GM12878 (cell line): ENCODE results near the gene HEATR3. TPM values are rescaled to one million over a fixed set of nuclear protein-coding genes. Genes with fewer than 3 reads are reported as not detected.

Experiments
- ATAC-seq: fragments of 200-7000 bp; cut with Tn5 transposase; 3 replicates; pipeline ENCODE4 v1.9.1; 2020; ENCODE audit warnings: mild to moderate bottlenecking, moderate library complexity
- BruUV-seq: library from RNA; stranded (reverse); fragments of 400-500 nt; replicated peaks from 2 replicates; lab custom pipeline; 2021; lab: Mats Ljungman, UMichigan
- CTCF ChIA-PET: fragments of 300-600 bp; sonication (Branson Sonifier 250); formaldehyde crosslinking; extraction: SDS; loops from one replicate; lab custom pipeline; 2021; ENCODE audit warnings: inconsistent platforms; lab: Yijun Ruan, JAX
- POLR2A ChIA-PET: fragments of 350-600 bp; formaldehyde crosslinking; extraction: SDS; loops from one replicate; lab custom pipeline; 2021; ENCODE audit warnings: inconsistent platforms; lab: Charles Lee
- RAD21 ChIA-PET: fragments of 300-600 bp; sonication (Branson Sonifier 250); formaldehyde crosslinking; loops from one replicate; lab custom pipeline; 2023; ENCODE audit warnings: antibody characterized with exemption; ENCODE audit not compliant: unreplicated experiment; lab: Charles Lee
- SMC1A ChIA-PET: fragments of 300-600 bp; sonication (Branson Sonifier 250); formaldehyde crosslinking; loops from one replicate; lab custom pipeline; 2023; ENCODE audit not compliant: unreplicated experiment, uncharacterized antibody; lab: Charles Lee
- DNase-seq: peaks from one replicate; pipeline ENCODE4 v3.0.0-alpha.2; 2011; ENCODE audit warnings: low read depth, low spot score
- FAIRE-seq: peaks from 3 replicates; lab custom pipeline; 2011; peaks lifted over from hg19 to GRCh38; lab: Jason Lieb, UNC
- H2AFZ ChIP-seq: 2 replicates; pipeline ENCODE4 v1.6.0; 2011; ENCODE audit warnings: low read depth, low read length, control low read depth; ENCODE audit not compliant: control insufficient read depth
- H3K27ac ChIP-seq: 2 replicates; pipeline ENCODE4 v1.5.1; 2011; ENCODE audit warnings: control low read depth; ENCODE audit not compliant: control insufficient read depth, insufficient read depth
- H3K27me3 ChIP-seq, 2 experiments: replicated peaks in 1 of 2; 2 replicates each; pipeline versions ENCODE4 v1.6.0 to v1.6.1; 2011; ENCODE audit warnings: low read length in 1 of 2; ENCODE audit not compliant: control insufficient read depth in 2 of 2, insufficient read depth in 2 of 2
- H3K36me3 ChIP-seq, 2 experiments: 2 replicates each; pipeline ENCODE4 v1.5.1; 2011; ENCODE audit warnings: low read length in 1 of 2; ENCODE audit not compliant: control insufficient read depth in 2 of 2, insufficient read depth in 2 of 2
- H3K4me1 ChIP-seq: 2 replicates; pipeline ENCODE4 v1.6.1; 2011; ENCODE audit warnings: mild to moderate bottlenecking, low read length, moderate library complexity, mixed read lengths; ENCODE audit not compliant: control insufficient read depth, insufficient read depth
- H3K4me2 ChIP-seq: 2 replicates; pipeline ENCODE4 v1.6.0; 2011; ENCODE audit warnings: control low read depth; ENCODE audit not compliant: control insufficient read depth, insufficient read depth
- H3K4me3 ChIP-seq: fragments of 200-600 bp; sonication (generic); 2 replicates; pipeline ENCODE4 v1.5.1; 2016
- H3K79me2 ChIP-seq: 2 replicates; pipeline ENCODE4 v1.6.0; 2011; ENCODE audit warnings: low read length; ENCODE audit not compliant: control insufficient read depth, insufficient read depth
- H3K9ac ChIP-seq: 2 replicates; pipeline ENCODE4 v1.8.0; 2011; ENCODE audit warnings: low read length, control low read depth, mixed read lengths; ENCODE audit not compliant: control insufficient read depth, insufficient read depth
- H3K9me3 ChIP-seq: replicated peaks from 3 replicates; pipeline ENCODE4 v1.5.1; 2011; ENCODE audit warnings: mild to moderate bottlenecking, low read length; ENCODE audit not compliant: control insufficient read depth, insufficient read depth
- H4K20me1 ChIP-seq: 2 replicates; pipeline ENCODE4 v1.6.0; 2011; ENCODE audit not compliant: control insufficient read depth, insufficient read depth
- EP300 ChIP-seq, 2 experiments: fragments of 150-350 bp in 1 of 2; IDR thresholded peaks; 2 replicates each; pipeline ENCODE4 v1.6.1; 2011 to 2012; ENCODE audit warnings: low read depth in 2 of 2, low read length in 2 of 2, borderline replicate concordance in 1 of 2, improper control_type of control experiment in 1 of 2, inconsistent platforms in 1 of 2; ENCODE audit not compliant: control insufficient read depth in 1 of 2
- ESRRA ChIP-seq: IDR thresholded peaks from 2 replicates; pipeline ENCODE4 v1.6.1; 2012; ENCODE audit warnings: mild to moderate bottlenecking, low read length, improper control_type of control experiment
- MTA2 ChIP-seq: fragments of 450-650 bp; IDR thresholded peaks from 2 replicates; pipeline ENCODE4 v1.6.1; 2016; ENCODE audit warnings: low read depth, mild to moderate bottlenecking, moderate library complexity
- RAD21 ChIP-seq: IDR thresholded peaks from 2 replicates; pipeline ENCODE4 v1.6.1; 2011; ENCODE audit warnings: mild to moderate bottlenecking, low read depth, low read length, moderate library complexity; ENCODE audit not compliant: insufficient read depth
- SP1 ChIP-seq: IDR thresholded peaks from one replicate; pipeline ENCODE4 v1.6.1; 2011; ENCODE audit warnings: low read depth, low read length
- ZNF24 ChIP-seq: fragments of 450-650 bp; IDR thresholded peaks from 2 replicates; pipeline ENCODE4 v1.6.1; 2017; ENCODE audit warnings: antibody characterized with exemption, mild to moderate bottlenecking
- ZNF384 ChIP-seq: IDR thresholded peaks from 2 replicates; pipeline ENCODE4 v1.6.1; 2012; ENCODE audit warnings: low read depth, mild to moderate bottlenecking, low read length, improper control_type of control experiment, borderline replicate concordance
- WGBS: methylation state at CpG from one replicate; pipeline ENCODE4 v1.1.6; 2016; ENCODE audit warnings: low lambda C conversion rate; ENCODE audit not compliant: insufficient replicate concordance, insufficient coverage; ENCODE audit errors: missing lambda C conversion rate; 5-methylcytosine and 5-hydroxymethylcytosine counted together
- in situ Hi-C: fragments of 300-500 bp; cut with MboI; formaldehyde crosslinking; loops from 9 replicates; pipeline ENCODE4 v1.14.3; 2018; ENCODE audit warnings: mixed read lengths
- intact Hi-C: fragments of 100-400 bp; cut with micrococcal nuclease; formaldehyde crosslinking; loops from one replicate; pipeline ENCODE4 v1.14.2; 2022; ENCODE audit not compliant: unreplicated experiment
- polyA plus RNA-seq, 11 experiments: library from polyadenylated mRNA; depleted of rRNA in 4 of 11; unstranded in 6 of 11; stranded (reverse) in 5 of 11; fragments of >200 nt; fragmentation: Nextera tagmentation in 4 of 11; fragmentation: Illumina TruSeq in 1 of 11; extraction: Ambion mirVana in 4 of 11; extraction: Trizol in 1 of 11; gene quantifications; 1 replicate in 1 of 11; 2 replicates in 10 of 11; pipeline versions ENCODE4 v1.2.1 to v1.2.3, GENCODE V29; 2011 to 2016; ENCODE audit warnings: inconsistent platforms in 2 of 11, missing spikeins in 2 of 11, low read depth in 1 of 11
- total RNA-seq, 4 experiments: library from RNA; depleted of rRNA in 3 of 4; stranded (reverse); fragments of >200 nt in 3 of 4; fragmentation: Illumina TruSeq in 1 of 4; extraction: Trizol in 1 of 4; gene quantifications; 2 replicates each; pipeline versions ENCODE4 v1.2.1 to v1.2.3, GENCODE V29; 2013 to 2021
- TF ChIP-seq, protein P1 (sequence below): IDR thresholded peaks from 2 replicates; pipeline ENCODE4 v1.6.1; 2011; ENCODE audit warnings: borderline replicate concordance, low read depth, mild to moderate bottlenecking, moderate library complexity, mixed read lengths, low read length; ENCODE audit not compliant: insufficient read depth; ENCODE audit errors: extremely low read length
- TF ChIP-seq, protein P2 (sequence below): fragments of 450-650 bp; IDR thresholded peaks from 2 replicates; pipeline ENCODE4 v1.6.1; 2016; ENCODE audit warnings: mild to moderate bottlenecking
- TF ChIP-seq, protein P3 (sequence below), 3 experiments: IDR thresholded peaks in 2 of 3; conservative IDR thresholded peaks in 1 of 3; 2 replicates each; pipeline ENCODE4 v1.5.1; 2011; ENCODE audit warnings: low read depth in 3 of 3, low read length in 3 of 3, mild to moderate bottlenecking in 3 of 3, control low read depth in 2 of 3, moderate library complexity in 2 of 3, inconsistent platforms in 1 of 3, mixed read lengths in 1 of 3; ENCODE audit not compliant: control insufficient read depth in 2 of 3, insufficient read depth in 1 of 3; ENCODE audit errors: extremely low read depth in 1 of 3

Gene HEATR3
- total and polyA plus RNA-seq, 10 of the 15 experiments (the other 5 are each of a cell fraction or from before 2014, with no cell fraction given), result 1.5 to 30.0 (median 17.7) TPM

DNA sequence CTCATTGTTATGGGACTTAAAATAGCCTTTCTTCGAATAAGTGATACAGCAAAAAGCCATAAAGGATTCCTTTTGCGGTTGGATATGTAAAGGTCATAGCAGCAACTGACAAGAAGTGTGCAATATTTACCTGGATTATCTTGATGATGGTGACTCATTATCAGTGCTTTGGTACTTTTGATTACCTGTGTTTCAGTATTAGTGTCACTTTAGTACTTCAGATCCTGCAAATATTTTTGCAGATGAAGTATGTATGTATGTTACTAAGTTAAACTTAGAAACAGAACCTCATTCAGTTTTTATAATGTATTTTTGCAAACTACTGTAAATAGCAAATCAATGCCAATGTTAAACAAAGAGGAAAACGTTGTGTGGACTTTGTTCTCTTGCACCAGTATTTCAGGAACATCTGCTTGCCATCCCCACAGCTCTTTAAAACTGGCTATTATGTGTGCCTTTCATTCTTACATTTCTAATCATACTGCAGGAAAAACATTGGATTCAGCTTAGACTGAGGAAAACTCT is 30.2 kb upstream of the HEATR3 start:
- no peak overlapping the region for H3K4me3 ChIP-seq

More for the DNA sequence above, 30.2 kb upstream of the HEATR3 start:
- peaks cover 11% of the 10 kb centered on the region for H3K4me1 ChIP-seq
- WGBS, result 53% methylated on average over 3 of the region's 3 CpGs
- H4K20me1 ChIP-seq, result no peaks in the 10 kb centered on the region
- H3K27me3 ChIP-seq, result no peaks in the 10 kb centered on the region
- CTCF ChIA-PET, result interaction anchor here (1.0 to 2.2 kb wide), 2 partner anchors 10 to 175 kb away, joined by 4 to 12 read pairs; partner anchors contain the start of gene CNEP1R1
- TF ChIP-seq, protein P1, sequence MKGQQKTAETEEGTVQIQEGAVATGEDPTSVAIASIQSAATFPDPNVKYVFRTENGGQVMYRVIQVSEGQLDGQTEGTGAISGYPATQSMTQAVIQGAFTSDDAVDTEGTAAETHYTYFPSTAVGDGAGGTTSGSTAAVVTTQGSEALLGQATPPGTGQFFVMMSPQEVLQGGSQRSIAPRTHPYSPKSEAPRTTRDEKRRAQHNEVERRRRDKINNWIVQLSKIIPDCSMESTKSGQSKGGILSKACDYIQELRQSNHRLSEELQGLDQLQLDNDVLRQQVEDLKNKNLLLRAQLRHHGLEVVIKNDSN, result no peak
- TF ChIP-seq ZNF24 (no peak), ESRRA (no peak), EP300 (IDR thresholded peaks at IDR 0.05; ENCODE audit: borderline replicate concordance in 1 of 2, control insufficient read depth in 1 of 2, low read depth in 2 of 2, low read length in 2 of 2) (no peak), ZNF384 (no peak), MTA2 (no peak), RAD21 (no peak), SP1 (no peak)
- TF ChIP-seq, protein P2, sequence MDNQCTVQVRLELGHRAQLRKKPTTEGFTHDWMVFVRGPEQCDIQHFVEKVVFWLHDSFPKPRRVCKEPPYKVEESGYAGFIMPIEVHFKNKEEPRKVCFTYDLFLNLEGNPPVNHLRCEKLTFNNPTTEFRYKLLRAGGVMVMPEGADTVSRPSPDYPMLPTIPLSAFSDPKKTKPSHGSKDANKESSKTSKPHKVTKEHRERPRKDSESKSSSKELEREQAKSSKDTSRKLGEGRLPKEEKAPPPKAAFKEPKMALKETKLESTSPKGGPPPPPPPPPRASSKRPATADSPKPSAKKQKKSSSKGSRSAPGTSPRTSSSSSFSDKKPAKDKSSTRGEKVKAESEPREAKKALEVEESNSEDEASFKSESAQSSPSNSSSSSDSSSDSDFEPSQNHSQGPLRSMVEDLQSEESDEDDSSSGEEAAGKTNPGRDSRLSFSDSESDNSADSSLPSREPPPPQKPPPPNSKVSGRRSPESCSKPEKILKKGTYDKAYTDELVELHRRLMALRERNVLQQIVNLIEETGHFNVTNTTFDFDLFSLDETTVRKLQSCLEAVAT, result no peak
- TF ChIP-seq, protein P3, sequence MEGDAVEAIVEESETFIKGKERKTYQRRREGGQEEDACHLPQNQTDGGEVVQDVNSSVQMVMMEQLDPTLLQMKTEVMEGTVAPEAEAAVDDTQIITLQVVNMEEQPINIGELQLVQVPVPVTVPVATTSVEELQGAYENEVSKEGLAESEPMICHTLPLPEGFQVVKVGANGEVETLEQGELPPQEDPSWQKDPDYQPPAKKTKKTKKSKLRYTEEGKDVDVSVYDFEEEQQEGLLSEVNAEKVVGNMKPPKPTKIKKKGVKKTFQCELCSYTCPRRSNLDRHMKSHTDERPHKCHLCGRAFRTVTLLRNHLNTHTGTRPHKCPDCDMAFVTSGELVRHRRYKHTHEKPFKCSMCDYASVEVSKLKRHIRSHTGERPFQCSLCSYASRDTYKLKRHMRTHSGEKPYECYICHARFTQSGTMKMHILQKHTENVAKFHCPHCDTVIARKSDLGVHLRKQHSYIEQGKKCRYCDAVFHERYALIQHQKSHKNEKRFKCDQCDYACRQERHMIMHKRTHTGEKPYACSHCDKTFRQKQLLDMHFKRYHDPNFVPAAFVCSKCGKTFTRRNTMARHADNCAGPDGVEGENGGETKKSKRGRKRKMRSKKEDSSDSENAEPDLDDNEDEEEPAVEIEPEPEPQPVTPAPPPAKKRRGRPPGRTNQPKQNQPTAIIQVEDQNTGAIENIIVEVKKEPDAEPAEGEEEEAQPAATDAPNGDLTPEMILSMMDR (IDR thresholded peaks at IDR 0.05 in 2 of 3, conservative IDR thresholded peaks at IDR 0.05 in 1 of 3; ENCODE audit: control insufficient read depth in 2 of 3, extremely low read depth in 1 of 3, insufficient read depth in 1 of 3, low read depth in 3 of 3, low read length in 3 of 3), result no peak
- TF ChIP-seq, all 136 proteins: peak for 0
- H2AFZ ChIP-seq, result no peak overlapping the region
- no TSS peak for BruUV-seq
- ATAC-seq (no peak), FAIRE-seq (no peak), DNase-seq (no peak)
- no peak overlapping the region for H3K9ac ChIP-seq
- ChIA-PET SMC1A (interaction anchor here (1.1 to 1.3 kb wide), 2 partner anchors 10 to 175 kb away, joined by 3 to 4 read pairs; no protein-coding TSS in a partner anchor), RAD21 (interaction anchor here (1.3 kb wide), 1 partner anchor 11 kb away, joined by 8 read pairs; the partner anchor contains the start of gene CNEP1R1), POLR2A (no interaction called here)
- no peak overlapping the region for H3K27ac ChIP-seq
- peaks cover 0 to 10% of the 10 kb centered on the region in 2 experiments; a peak in 1 of 4 replicates for H3K36me3 ChIP-seq
- in situ Hi-C loops, result no loop called here
- no peaks in the 10 kb centered on the region for H3K79me2 ChIP-seq
- intact Hi-C loops, result no loop called here
- H3K9me3 ChIP-seq, result no peaks in the 10 kb centered on the region
- no peak overlapping the region for H3K4me2 ChIP-seq
